ENCODE data around the gene SIM1.

- no peak for TF ChIP-seq CEBPB (IDR thresholded peaks at IDR 0.05)
- TF ChIP-seq NFIC (IDR thresholded peaks at IDR 0.05): no peak
- TF ChIP-seq CREB1 (IDR thresholded peaks at IDR 0.05; ENCODE audit: low read depth): no peak
- TF ChIP-seq, protein P1, sequence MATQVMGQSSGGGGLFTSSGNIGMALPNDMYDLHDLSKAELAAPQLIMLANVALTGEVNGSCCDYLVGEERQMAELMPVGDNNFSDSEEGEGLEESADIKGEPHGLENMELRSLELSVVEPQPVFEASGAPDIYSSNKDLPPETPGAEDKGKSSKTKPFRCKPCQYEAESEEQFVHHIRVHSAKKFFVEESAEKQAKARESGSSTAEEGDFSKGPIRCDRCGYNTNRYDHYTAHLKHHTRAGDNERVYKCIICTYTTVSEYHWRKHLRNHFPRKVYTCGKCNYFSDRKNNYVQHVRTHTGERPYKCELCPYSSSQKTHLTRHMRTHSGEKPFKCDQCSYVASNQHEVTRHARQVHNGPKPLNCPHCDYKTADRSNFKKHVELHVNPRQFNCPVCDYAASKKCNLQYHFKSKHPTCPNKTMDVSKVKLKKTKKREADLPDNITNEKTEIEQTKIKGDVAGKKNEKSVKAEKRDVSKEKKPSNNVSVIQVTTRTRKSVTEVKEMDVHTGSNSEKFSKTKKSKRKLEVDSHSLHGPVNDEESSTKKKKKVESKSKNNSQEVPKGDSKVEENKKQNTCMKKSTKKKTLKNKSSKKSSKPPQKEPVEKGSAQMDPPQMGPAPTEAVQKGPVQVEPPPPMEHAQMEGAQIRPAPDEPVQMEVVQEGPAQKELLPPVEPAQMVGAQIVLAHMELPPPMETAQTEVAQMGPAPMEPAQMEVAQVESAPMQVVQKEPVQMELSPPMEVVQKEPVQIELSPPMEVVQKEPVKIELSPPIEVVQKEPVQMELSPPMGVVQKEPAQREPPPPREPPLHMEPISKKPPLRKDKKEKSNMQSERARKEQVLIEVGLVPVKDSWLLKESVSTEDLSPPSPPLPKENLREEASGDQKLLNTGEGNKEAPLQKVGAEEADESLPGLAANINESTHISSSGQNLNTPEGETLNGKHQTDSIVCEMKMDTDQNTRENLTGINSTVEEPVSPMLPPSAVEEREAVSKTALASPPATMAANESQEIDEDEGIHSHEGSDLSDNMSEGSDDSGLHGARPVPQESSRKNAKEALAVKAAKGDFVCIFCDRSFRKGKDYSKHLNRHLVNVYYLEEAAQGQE (IDR thresholded peaks at IDR 0.05; ENCODE audit: low read depth): no peak
- no peak for TF ChIP-seq MAX (IDR thresholded peaks at IDR 0.05)
- TF ChIP-seq TCF12 (IDR thresholded peaks at IDR 0.05; ENCODE audit: low read depth): no peak
These were observed 120.4 kb downstream of the SIM1 start for GRCh38 chr6:100344321-100344720.
